KOPT-K1 (cell line): ENCODE results near the gene NCEH1.

Source experiments
- H3K27ac ChIP-seq: fragments of 200-600 bp; sonication (generic); 2 replicates; pipeline ENCODE4 v1.5.1; 2016; ENCODE audit warnings: antibody characterized with exemption, mild to moderate bottlenecking, low read depth, low read length; ENCODE audit not compliant: poor library complexity, severe bottlenecking
- H3K36me3 ChIP-seq: fragments of 200-600 bp; sonication (generic); 2 replicates; pipeline ENCODE4 v1.5.1; 2017; ENCODE audit warnings: antibody characterized with exemption, mild to moderate bottlenecking, low read length, moderate library complexity; ENCODE audit not compliant: insufficient read depth
- H3K9me3 ChIP-seq: fragments of 200-600 bp; sonication (generic); 2 replicates; pipeline ENCODE4 v1.5.1; 2017; ENCODE audit warnings: antibody characterized with exemption, low read length, mild to moderate bottlenecking; ENCODE audit not compliant: insufficient read depth, poor library complexity, severe bottlenecking

The NCEH1 gene

GRCh38 chr3:172581757-172582166, 129.1 kb downstream of the NCEH1 start:
- Histone ChIP-seq H3K36me3 (no peaks in the 10 kb centered on the region), H3K9me3 (peaks cover 6% of the 10 kb centered on the region), H3K27ac (peak overlapping the region; percentile 94)

DNA sequence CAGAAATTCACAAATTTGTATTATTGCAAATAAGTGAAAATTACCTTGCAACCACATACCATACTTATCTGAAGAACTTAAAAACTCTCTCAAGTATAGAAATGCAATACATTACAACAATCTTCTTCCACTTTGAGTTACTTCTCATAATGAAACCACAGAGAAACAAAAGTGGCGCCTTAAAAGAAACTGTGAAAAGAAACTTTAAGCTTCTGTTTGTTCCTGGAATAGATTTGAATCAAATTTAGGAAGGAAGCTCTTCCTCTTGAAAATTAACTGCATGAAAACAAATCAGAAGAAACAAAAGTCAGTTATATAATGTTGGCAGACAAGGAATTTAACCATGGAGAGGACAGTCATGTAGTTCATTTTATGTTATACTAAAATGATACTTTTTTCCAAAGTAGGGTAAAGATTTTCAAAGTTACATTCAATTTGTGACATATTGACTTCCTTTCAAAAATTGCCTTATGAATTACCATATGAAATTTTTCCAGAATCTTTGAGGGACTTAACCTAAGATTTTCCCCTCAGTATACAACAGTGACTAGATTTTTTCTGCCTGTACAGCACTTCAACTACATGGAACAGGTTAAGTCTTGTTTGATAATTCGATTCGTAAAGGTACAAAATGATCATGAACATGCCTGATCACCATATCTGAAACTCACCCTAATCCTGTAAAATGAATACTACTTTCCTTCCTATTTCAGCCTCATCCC, 130.0 kb downstream of the NCEH1 start:
- H3K27ac ChIP-seq = peak overlapping the region; percentile 94
- H3K36me3 ChIP-seq = no peaks in the 10 kb centered on the region

More for the DNA sequence above, 130.0 kb downstream of the NCEH1 start:
- peaks cover 12% of the 10 kb centered on the region for H3K9me3 ChIP-seq
